Measurements from ENCODE around the gene MXRA7. TPM values are rescaled to one million over a fixed set of nuclear protein-coding genes. Genes with fewer than 3 reads are reported as not detected.

Gene MXRA7
- total RNA-seq, 1 experiment from 2014 or later = 77.9 TPM

- ATAC-seq = no peak
- no peak overlapping the region for H3K27ac ChIP-seq (ENCODE audit: low read length)
- in situ Hi-C loops (cut with HindIII; ENCODE audit: low pct_unique_long_range_greater_than_20kb, low sequenced_read_pairs) = no loop called here
- CTCF ChIA-PET = no interaction called here
- H3K4me3 ChIP-seq (ENCODE audit: low read depth in 2 of 2, low read length in 2 of 2) = no peak overlapping the region
- no peak for DNase-seq (ENCODE audit: low read depth, low spot score)
- no peaks in the 10 kb centered on the region for H3K4me1 ChIP-seq (ENCODE audit: control insufficient read depth, insufficient read depth, low read length)
- TF ChIP-seq REST (IDR thresholded peaks at IDR 0.05; ENCODE audit: insufficient read depth in 1 of 2, low read depth in 2 of 2, low read length in 1 of 2) (no peak), POLR2AphosphoS5 (IDR thresholded peaks at IDR 0.05; ENCODE audit: low read depth, low read length) (no peak)
- no TSS peak for BruUV-seq (replicated peaks)
- POLR2A ChIA-PET = no interaction called here
- intact Hi-C loops (cut with micrococcal nuclease; ENCODE audit: unreplicated experiment) = no loop called here
- no peaks in the 10 kb centered on the region for H3K9me3 ChIP-seq (ENCODE audit: control insufficient read depth, insufficient read depth, low read depth, low read length)
- H3K27me3 ChIP-seq (ENCODE audit: control insufficient read depth, insufficient read depth, low read length) = no peaks in the 10 kb centered on the region
- no peaks in the 10 kb centered on the region; the same call in 1 of the 2 replicates for H3K36me3 ChIP-seq (ENCODE audit: control insufficient read depth, insufficient read depth, low read length)
Observed at GRCh38 chr17:76753061-76753961, 42.5 kb upstream of the MXRA7 start.

GRCh38 chr17:76752006-76752405 is 41.2 kb upstream of the MXRA7 start:
- CTCF ChIA-PET = interaction anchor here (0.7 kb wide), 1 partner anchor 43 kb away, joined by 4 read pairs; no protein-coding TSS in a partner anchor

GRCh38 chr17:76751416-76751993 is 40.7 kb upstream of the MXRA7 start:
- POLR2A ChIA-PET = no interaction called here
- in situ Hi-C loops (cut with HindIII; ENCODE audit: low pct_unique_long_range_greater_than_20kb, low sequenced_read_pairs) (no loop called here), intact Hi-C loops (cut with micrococcal nuclease; ENCODE audit: unreplicated experiment) (no loop called here)
- DNase-seq (ENCODE audit: low read depth, low spot score) (no peak), ATAC-seq (no peak)
- Histone ChIP-seq H3K36me3 (ENCODE audit: control insufficient read depth, insufficient read depth, low read length) (no peaks in the 10 kb centered on the region; the same call in 1 of the 2 replicates), H3K27me3 (ENCODE audit: control insufficient read depth, insufficient read depth, low read length) (no peaks in the 10 kb centered on the region), H3K4me3 (ENCODE audit: low read depth in 2 of 2, low read length in 2 of 2) (no peak overlapping the region), H3K27ac (ENCODE audit: low read length) (no peak overlapping the region), H3K9me3 (ENCODE audit: control insufficient read depth, insufficient read depth, low read depth, low read length) (no peaks in the 10 kb centered on the region), H3K4me1 (ENCODE audit: control insufficient read depth, insufficient read depth, low read length) (no peaks in the 10 kb centered on the region)
- no TSS peak for BruUV-seq (replicated peaks)
- TF ChIP-seq REST (IDR thresholded peaks at IDR 0.05; ENCODE audit: insufficient read depth in 1 of 2, low read depth in 2 of 2, low read length in 1 of 2) (no peak), CTCF (IDR thresholded peaks at IDR 0.05) (no peak), TCF7L2 (IDR thresholded peaks at IDR 0.05; ENCODE audit: low read depth, low read length) (no peak), POLR2AphosphoS5 (IDR thresholded peaks at IDR 0.05; ENCODE audit: low read depth, low read length) (no peak)
- CTCF ChIA-PET = interaction anchor here (0.7 kb wide), 1 partner anchor 43 kb away, joined by 4 read pairs; no protein-coding TSS in a partner anchor

More at GRCh38 chr17:76752006-76752405, 41.2 kb upstream of the MXRA7 start:
- no peak for TF ChIP-seq POLR2AphosphoS5 (IDR thresholded peaks at IDR 0.05; ENCODE audit: low read depth, low read length)
- in situ Hi-C loops (cut with HindIII; ENCODE audit: low pct_unique_long_range_greater_than_20kb, low sequenced_read_pairs) = no loop called here
- POLR2A ChIA-PET = no interaction called here
- Histone ChIP-seq H3K4me1 (ENCODE audit: control insufficient read depth, insufficient read depth, low read length) (no peaks in the 10 kb centered on the region), H3K27me3 (ENCODE audit: control insufficient read depth, insufficient read depth, low read length) (no peaks in the 10 kb centered on the region), H3K27ac (ENCODE audit: low read length) (no peak overlapping the region), H3K36me3 (ENCODE audit: control insufficient read depth, insufficient read depth, low read length) (no peaks in the 10 kb centered on the region; the same call in 1 of the 2 replicates), H3K4me3 (ENCODE audit: low read depth in 2 of 2, low read length in 2 of 2) (no peak overlapping the region), H3K9me3 (ENCODE audit: control insufficient read depth, insufficient read depth, low read depth, low read length) (no peaks in the 10 kb centered on the region)
- DNase-seq (ENCODE audit: low read depth, low spot score) = no peak
- no peak for ATAC-seq
- BruUV-seq (replicated peaks) = TSS peak; percentile 34
- intact Hi-C loops (cut with micrococcal nuclease; ENCODE audit: unreplicated experiment) = no loop called here

Measured in Panc1 (cell line).